Mesendoderm (in vitro differentiated cells): ENCODE measurements around the gene TAX1BP3.

Experiments used
- DNase-seq: peaks from one replicate; pipeline ENCODE4 v3.0.0; 2013
- H2AK5ac ChIP-seq: 2 replicates; pipeline ENCODE4 v1.6.1; 2013; ENCODE audit warnings: low read length, inconsistent platforms
- H2BK120ac ChIP-seq: 2 replicates; pipeline ENCODE4 v1.6.1; 2013; ENCODE audit warnings: low read depth, mild to moderate bottlenecking, low read length, moderate library complexity, mixed read lengths
- H2BK15ac ChIP-seq: replicated peaks from 2 replicates; pipeline ENCODE4 v1.6.1; 2013; ENCODE audit warnings: low read depth, mild to moderate bottlenecking, moderate library complexity
- H2BK5ac ChIP-seq: 2 replicates; pipeline ENCODE4 v1.6.1; 2013; ENCODE audit warnings: low read length, inconsistent platforms
- H3K18ac ChIP-seq: 2 replicates; pipeline ENCODE4 v1.6.1; 2013; ENCODE audit warnings: mild to moderate bottlenecking, low read length, mixed read lengths
- H3K23ac ChIP-seq: one replicate; pipeline ENCODE4 v1.6.1; 2013; ENCODE audit warnings: low read length
- H3K27ac ChIP-seq: 2 replicates; pipeline ENCODE4 v1.5.1; 2013; ENCODE audit warnings: low read depth, mild to moderate bottlenecking, inconsistent platforms, low read length, moderate library complexity
- H3K27me3 ChIP-seq: 2 replicates; pipeline ENCODE4 v1.6.1; 2013; ENCODE audit warnings: low read length, control low read depth, mild to moderate bottlenecking, inconsistent platforms; ENCODE audit not compliant: insufficient read depth, poor library complexity
- H3K36me3 ChIP-seq: 2 replicates; pipeline ENCODE4 v1.6.1; 2013; ENCODE audit warnings: low read length, inconsistent platforms; ENCODE audit not compliant: control insufficient read depth, insufficient read depth
- H3K4ac ChIP-seq: one replicate; pipeline ENCODE4 v1.6.1; 2013; ENCODE audit warnings: low read depth, mild to moderate bottlenecking, low read length, moderate library complexity
- H3K4me1 ChIP-seq: 2 replicates; pipeline ENCODE4 v1.6.1; 2013; ENCODE audit warnings: low read depth, low read length, inconsistent platforms; ENCODE audit not compliant: control insufficient read depth
- H3K4me2 ChIP-seq: 2 replicates; pipeline ENCODE4 v1.6.1; 2013; ENCODE audit warnings: low read length
- H3K4me3 ChIP-seq: 2 replicates; pipeline ENCODE4 v1.5.1; 2013; ENCODE audit warnings: mild to moderate bottlenecking, low read length
- H3K56ac ChIP-seq: one replicate; pipeline ENCODE4 v1.6.1; 2013; ENCODE audit warnings: low read length
- H3K79me1 ChIP-seq: 2 replicates; pipeline ENCODE4 v1.6.1; 2013; ENCODE audit warnings: low read length, inconsistent platforms
- H3K79me2 ChIP-seq: 2 replicates; pipeline ENCODE4 v1.6.1; 2013; ENCODE audit warnings: mild to moderate bottlenecking, low read length; ENCODE audit not compliant: control insufficient read depth, insufficient read depth
- H3K9ac ChIP-seq: 2 replicates; pipeline ENCODE4 v1.6.1; 2013; ENCODE audit warnings: low read length, inconsistent platforms
- H4K5ac ChIP-seq: one replicate; pipeline ENCODE4 v1.6.1; 2013; ENCODE audit warnings: low read length
- H4K8ac ChIP-seq: one replicate; pipeline ENCODE4 v1.6.1; 2013; ENCODE audit warnings: low read depth, mild to moderate bottlenecking, control low read depth, low read length, moderate library complexity
- WGBS: extraction: QIAGEN DNeasy Blood & Tissue Kit; methylation state at CpG from one replicate; pipeline ENCODE4 v1.1.7; 2013; ENCODE audit warnings: low lambda C conversion rate, missing lambda C conversion rate; ENCODE audit not compliant: insufficient coverage; ENCODE audit errors: extremely low coverage; 5-methylcytosine and 5-hydroxymethylcytosine counted together

The TAX1BP3 gene

GRCh38 chr17:3613124-3613523 is 55.3 kb downstream of the TAX1BP3 start:
- H2AK5ac ChIP-seq = no peak overlapping the region
- no peaks in the 10 kb centered on the region for H3K79me2 ChIP-seq
- H3K4me2 ChIP-seq = no peak overlapping the region
- H3K27ac ChIP-seq = no peak overlapping the region
- H2BK120ac ChIP-seq = no peak overlapping the region
- no peak overlapping the region for H3K4me3 ChIP-seq
- peaks cover 14% of the 10 kb centered on the region for H3K36me3 ChIP-seq
- no peak overlapping the region for H2BK15ac ChIP-seq
- no peak overlapping the region for H3K18ac ChIP-seq
- H4K5ac ChIP-seq = no peak overlapping the region
- no peaks in the 10 kb centered on the region for H3K27me3 ChIP-seq
- H4K8ac ChIP-seq = no peak overlapping the region
- no peak overlapping the region for H3K4ac ChIP-seq
- no peaks in the 10 kb centered on the region for H3K79me1 ChIP-seq
- no peak for DNase-seq
- H3K4me1 ChIP-seq = no peaks in the 10 kb centered on the region
- H2BK5ac ChIP-seq = no peak overlapping the region
- H3K56ac ChIP-seq = no peak overlapping the region
- WGBS = no CpG with 5 or more reads among the region's 6 CpGs
- no peak overlapping the region for H3K9ac ChIP-seq
- no peak overlapping the region for H3K23ac ChIP-seq
